Measurements from ENCODE around the gene L3MBTL4. TPM values are rescaled to one million over a fixed set of nuclear protein-coding genes. Genes with fewer than 3 reads are reported as not detected.

L3MBTL4 gene
- total RNA-seq, 2 donors from 2014 or later: 0.27 to 5.3 TPM

- Histone ChIP-seq H3K4me3 (no peak overlapping the region), H3K4me1 (ENCODE audit: control insufficient read depth in 1 of 2, low read depth in 2 of 2) (no peaks in the 10 kb centered on the region), H3K27ac (no peak overlapping the region), H3K36me3 (no peaks in the 10 kb centered on the region), H3K9me3 (no peaks in the 10 kb centered on the region), H3K27me3 (replicated peaks; ENCODE audit: insufficient read depth) (no peaks in the 10 kb centered on the region)
- ATAC-seq (ENCODE audit: insufficient number of reproducible peaks, low FRiP score, low read depth): no peak
- TF ChIP-seq CTCF (IDR thresholded peaks at IDR 0.05): no peak
- DNase-seq (ENCODE audit: low spot score): no peak
Observed at GRCh38 chr18:6406075-6406909, 8.4 kb downstream of the L3MBTL4 start.

- Histone ChIP-seq H3K27me3 (replicated peaks; ENCODE audit: insufficient read depth) (no peaks in the 10 kb centered on the region), H3K4me1 (ENCODE audit: control insufficient read depth in 1 of 2, low read depth in 2 of 2) (no peaks in the 10 kb centered on the region), H3K36me3 (no peaks in the 10 kb centered on the region), H3K4me3 (no peak overlapping the region), H3K27ac (no peak overlapping the region), H3K9me3 (no peaks in the 10 kb centered on the region)
- TF ChIP-seq CTCF (IDR thresholded peaks at IDR 0.05): no peak
- no peak for ATAC-seq (ENCODE audit: insufficient number of reproducible peaks, low FRiP score, low read depth)
- no peak for DNase-seq (ENCODE audit: low spot score)
Observed at GRCh38 chr18:6405237-6406074, 9.3 kb downstream of the L3MBTL4 start.

GRCh38 chr18:6404834-6405233, 9.9 kb downstream of the L3MBTL4 start:
- ATAC-seq (ENCODE audit: insufficient number of reproducible peaks, low FRiP score, low read depth) (no peak), DNase-seq (ENCODE audit: low spot score) (no peak)
- Histone ChIP-seq H3K4me1 (ENCODE audit: control insufficient read depth in 1 of 2, low read depth in 2 of 2) (no peaks in the 10 kb centered on the region), H3K4me3 (no peak overlapping the region), H3K9me3 (no peaks in the 10 kb centered on the region), H3K27me3 (replicated peaks; ENCODE audit: insufficient read depth) (no peaks in the 10 kb centered on the region), H3K36me3 (no peaks in the 10 kb centered on the region), H3K27ac (no peak overlapping the region)
- no peak for TF ChIP-seq CTCF (IDR thresholded peaks at IDR 0.05)

GRCh38 chr18:6401687-6402086, 13.0 kb downstream of the L3MBTL4 start:
- no peaks in the 10 kb centered on the region for H3K27me3 ChIP-seq (replicated peaks; ENCODE audit: insufficient read depth)
- H3K4me1 ChIP-seq (ENCODE audit: control insufficient read depth in 1 of 2, low read depth in 2 of 2): no peaks in the 10 kb centered on the region
- no peaks in the 10 kb centered on the region for H3K36me3 ChIP-seq
- H3K27ac ChIP-seq: no peak overlapping the region
- no peak overlapping the region for H3K4me3 ChIP-seq
- no peaks in the 10 kb centered on the region for H3K9me3 ChIP-seq
- DNase-seq (ENCODE audit: low spot score) (no peak), ATAC-seq (ENCODE audit: insufficient number of reproducible peaks, low FRiP score, low read depth) (no peak)
- TF ChIP-seq CTCF (IDR thresholded peaks at IDR 0.05): no peak

- no peak overlapping the region for H3K27ac ChIP-seq
- no peaks in the 10 kb centered on the region for H3K4me1 ChIP-seq (ENCODE audit: control insufficient read depth in 1 of 2, low read depth in 2 of 2)
- H3K27me3 ChIP-seq (replicated peaks; ENCODE audit: insufficient read depth): no peaks in the 10 kb centered on the region
- no peak overlapping the region for H3K4me3 ChIP-seq
- no peak for TF ChIP-seq CTCF (IDR thresholded peaks at IDR 0.05)
- no peak for DNase-seq (ENCODE audit: low spot score)
- H3K36me3 ChIP-seq: no peaks in the 10 kb centered on the region
- no peaks in the 10 kb centered on the region for H3K9me3 ChIP-seq
- no peak for ATAC-seq (ENCODE audit: insufficient number of reproducible peaks, low FRiP score, low read depth)
Observed at GRCh38 chr18:6399776-6400175, 14.9 kb downstream of the L3MBTL4 start.
